RWPE1 (cell line): ENCODE results near the gene KSR1.

ENCODE experiments used
- CTCF ChIA-PET: fragments of 350-600 bp; sonication (Branson Sonifier 250); formaldehyde crosslinking; extraction: SDS; loops from one replicate; lab custom pipeline; 2021; lab: Yijun Ruan, JAX
- POLR2A ChIA-PET: fragments of 400-600 bp; formaldehyde crosslinking; extraction: SDS; loops from one replicate; lab custom pipeline; 2020; ENCODE audit warnings: antibody characterized with exemption; ENCODE audit not compliant: low non-redundant PET; lab: Yijun Ruan, JAX
- DNase-seq: peaks from one replicate; pipeline ENCODE4 v3.0.0; 2012; ENCODE audit warnings: low spot score
- H3K27ac ChIP-seq: fragments of 450-650 bp; 2 replicates; pipeline ENCODE4 v1.5.1; 2017
- CTCF ChIP-seq: fragments of 450-650 bp; conservative IDR thresholded peaks from 2 replicates; pipeline ENCODE4 v1.5.1; 2017; ENCODE audit warnings: low read depth, mild to moderate bottlenecking

Gene KSR1

GRCh38 chr17:27414271-27414670, 42.0 kb upstream of the KSR1 start:
- ChIA-PET POLR2A (no interaction called here), CTCF (interaction anchor here (1.0 kb wide), 1 partner anchor 185 kb away, joined by 3 read pairs; no protein-coding TSS in a partner anchor)
- no peak for DNase-seq

GRCh38 chr17:27414694-27415093, 41.6 kb upstream of the KSR1 start:
- H3K27ac ChIP-seq: no peak overlapping the region
- no peak for TF ChIP-seq CTCF
- CTCF ChIA-PET: interaction anchor here (1.0 kb wide), 1 partner anchor 185 kb away, joined by 3 read pairs; no protein-coding TSS in a partner anchor
- DNase-seq: no peak
- POLR2A ChIA-PET: no interaction called here

More at GRCh38 chr17:27414271-27414670, 42.0 kb upstream of the KSR1 start:
- TF ChIP-seq CTCF: no peak
- no peak overlapping the region for H3K27ac ChIP-seq

- ChIA-PET CTCF (interaction anchor here (0.9 to 1.0 kb wide), 2 partner anchors 52 to 184 kb away, joined by 3 read pairs; no protein-coding TSS in a partner anchor), POLR2A (no interaction called here)
- no peak for TF ChIP-seq CTCF
- H3K27ac ChIP-seq: no peak overlapping the region
- no peak for DNase-seq
Measured at GRCh38 chr17:27415120-27415795, 41.0 kb upstream of the KSR1 start.

GRCh38 chr17:27417596-27418365, 38.5 kb upstream of the KSR1 start:
- TF ChIP-seq CTCF: no peak
- POLR2A ChIA-PET: no interaction called here
- DNase-seq: no peak
- no peak overlapping the region for H3K27ac ChIP-seq
- CTCF ChIA-PET: no interaction called here

GRCh38 chr17:27418366-27418615, 38.0 kb upstream of the KSR1 start:
- no peak overlapping the region for H3K27ac ChIP-seq
- ChIA-PET POLR2A (no interaction called here), CTCF (no interaction called here)
- no peak for TF ChIP-seq CTCF
- DNase-seq: no peak

- DNase-seq: no peak
- TF ChIP-seq CTCF: no peak
- ChIA-PET CTCF (no interaction called here), POLR2A (no interaction called here)
- H3K27ac ChIP-seq: no peak overlapping the region
Measured at GRCh38 chr17:27419156-27419555, 37.1 kb upstream of the KSR1 start.
